HepG2 (cell line): ENCODE measurements around the gene ZNF428. TPM values are rescaled to one million over a fixed set of nuclear protein-coding genes. Genes with fewer than 3 reads are reported as not detected.
A peak's percentile ranks its signal among the peaks of the same experiment; 100 is the strongest.

ENCODE experiments used
- EEA1 ChIP-seq: sonication (generic); formaldehyde crosslinking; IDR thresholded peaks from 2 replicates; pipeline ENCODE4 v1.5.1; 2020; ENCODE audit warnings: mild to moderate bottlenecking, missing genetic modification reagents, borderline replicate concordance
- HCFC1 ChIP-seq: fragments of 150-350 bp; IDR thresholded peaks from 2 replicates; pipeline ENCODE4 v1.6.1; 2014; ENCODE audit warnings: low read depth, low read length
- ISX ChIP-seq: sonication (generic); formaldehyde crosslinking; conservative IDR thresholded peaks from 2 replicates; pipeline ENCODE4 v1.5.0; 2020; ENCODE audit warnings: missing genetic modification reagents
- MATR3 ChIP-seq: sonication (generic); formaldehyde crosslinking; IDR thresholded peaks from 2 replicates; pipeline ENCODE4 v1.4.0; 2020; ENCODE audit warnings: missing genetic modification reagents
- NR2C2 ChIP-seq: sonication (generic); formaldehyde crosslinking; IDR thresholded peaks from 2 replicates; pipeline ENCODE4 v1.4.0; 2020; ENCODE audit warnings: missing genetic modification reagents, mild to moderate bottlenecking, moderate library complexity, borderline replicate concordance
- PHF21A ChIP-seq: sonication (generic); formaldehyde crosslinking; IDR thresholded peaks from 2 replicates; pipeline ENCODE4 v1.5.0; 2020; ENCODE audit warnings: mild to moderate bottlenecking, missing genetic modification reagents
- PTBP1 ChIP-seq: fragments of 200-400 bp; formaldehyde crosslinking; IDR thresholded peaks from 2 replicates; pipeline ENCODE4 v1.6.1; 2018; ENCODE audit warnings: low read length, low read depth; ENCODE audit not compliant: poor library complexity, severe bottlenecking
- SIN3A ChIP-seq: IDR thresholded peaks from 2 replicates; pipeline ENCODE4 v1.6.1; 2011; ENCODE audit warnings: low read depth, mild to moderate bottlenecking, control low read depth, low read length, borderline replicate concordance
- SKI ChIP-seq: fragments of 450-650 bp; IDR thresholded peaks from one replicate; pipeline ENCODE4 v1.6.1; 2018; ENCODE audit warnings: mild to moderate bottlenecking; ENCODE audit not compliant: partially characterized antibody
- SOX13 ChIP-seq, 3 experiments: fragments of 450-650 bp in 1 of 3; sonication (generic) in 1 of 3; formaldehyde crosslinking in 1 of 3; IDR thresholded peaks in 2 of 3; conservative IDR thresholded peaks in 1 of 3; 2 replicates each; pipeline versions ENCODE4 v1.5.0 to v1.6.1; 2016 to 2020; ENCODE audit warnings: antibody characterized with exemption in 1 of 3, mild to moderate bottlenecking in 1 of 3, missing compliant biosample characterization in 1 of 3, missing genetic modification reagents in 1 of 3, moderate library complexity in 1 of 3
- TBL1XR1 ChIP-seq: fragments of 150-350 bp; IDR thresholded peaks from 2 replicates; pipeline ENCODE4 v1.6.1; 2014; ENCODE audit warnings: borderline replicate concordance, low read length; ENCODE audit not compliant: partially characterized antibody
- TRIM24 ChIP-seq: sonication (generic); formaldehyde crosslinking; IDR thresholded peaks from 2 replicates; pipeline ENCODE4 v1.8.0; 2022; ENCODE audit warnings: mild to moderate bottlenecking, missing genetic modification reagents
- ZNF138 ChIP-seq: sonication (generic); formaldehyde crosslinking; IDR thresholded peaks from 2 replicates; pipeline ENCODE4 v1.5.0; 2020; ENCODE audit warnings: mild to moderate bottlenecking, low read depth, missing genetic modification reagents
- ZNF296 ChIP-seq: sonication (generic); formaldehyde crosslinking; conservative IDR thresholded peaks from 2 replicates; pipeline ENCODE4 v1.5.0; 2020; ENCODE audit warnings: mild to moderate bottlenecking, missing genetic modification reagents
- ZNF614 ChIP-seq: IDR thresholded peaks from 2 replicates; pipeline ENCODE4 v1.6.1; 2018; ENCODE audit warnings: missing biosample characterization, missing genetic modification reagents, inconsistent platforms, borderline replicate concordance
- polyA plus RNA-seq, 8 experiments: library from polyadenylated mRNA; depleted of rRNA in 3 of 8; stranded (reverse) in 7 of 8; unstranded in 1 of 8; fragments of >200 nt; fragmentation: Illumina TruSeq in 4 of 8; extraction: Trizol in 4 of 8; gene quantifications; 2 replicates each; pipeline versions ENCODE4 v1.2.1 to v1.2.3, GENCODE V29; 2011 to 2016; ENCODE audit warnings: low read depth in 4 of 8, missing spikeins in 1 of 8, mixed read lengths in 1 of 8; ENCODE audit not compliant: insufficient read depth in 1 of 8
- total RNA-seq, 5 experiments: library from RNA; depleted of rRNA; stranded (reverse); fragments of >200 nt; fragmentation: Illumina TruSeq; extraction: Trizol; gene quantifications; 2 replicates each; pipeline ENCODE4 v1.2.3, GENCODE V29; 2016; ENCODE audit warnings: low read depth in 1 of 5
- TF ChIP-seq, protein P1 (sequence below): sonication (generic); formaldehyde crosslinking; conservative IDR thresholded peaks from 2 replicates; pipeline ENCODE4 v1.8.0; 2022; ENCODE audit warnings: mild to moderate bottlenecking, moderate library complexity, missing genetic modification reagents
- TF ChIP-seq, protein P2 (sequence below): sonication (generic); formaldehyde crosslinking; IDR thresholded peaks from 2 replicates; pipeline ENCODE4 v1.4.0; 2020; ENCODE audit warnings: mild to moderate bottlenecking, missing genetic modification reagents
- TF ChIP-seq, protein P3 (sequence below): sonication (generic); formaldehyde crosslinking; IDR thresholded peaks from 2 replicates; pipeline ENCODE4 v1.4.0; 2020; ENCODE audit warnings: missing genetic modification reagents, low read depth, mild to moderate bottlenecking, borderline replicate concordance
- TF ChIP-seq, protein P4 (sequence below): sonication (generic); formaldehyde crosslinking; conservative IDR thresholded peaks from 2 replicates; pipeline ENCODE4 v1.8.0; 2022; ENCODE audit warnings: missing genetic modification reagents
- TF ChIP-seq, protein P5 (sequence below): sonication (generic); formaldehyde crosslinking; IDR thresholded peaks from 2 replicates; pipeline ENCODE4 v1.4.0; 2020; ENCODE audit warnings: mild to moderate bottlenecking, missing genetic modification reagents

Gene ZNF428
- total and polyA plus RNA-seq, 2 of the 13 experiments (the other 11 are each of a cell fraction or from before 2014, with no cell fraction given) = 10.4 to 26.9 TPM

DNA sequence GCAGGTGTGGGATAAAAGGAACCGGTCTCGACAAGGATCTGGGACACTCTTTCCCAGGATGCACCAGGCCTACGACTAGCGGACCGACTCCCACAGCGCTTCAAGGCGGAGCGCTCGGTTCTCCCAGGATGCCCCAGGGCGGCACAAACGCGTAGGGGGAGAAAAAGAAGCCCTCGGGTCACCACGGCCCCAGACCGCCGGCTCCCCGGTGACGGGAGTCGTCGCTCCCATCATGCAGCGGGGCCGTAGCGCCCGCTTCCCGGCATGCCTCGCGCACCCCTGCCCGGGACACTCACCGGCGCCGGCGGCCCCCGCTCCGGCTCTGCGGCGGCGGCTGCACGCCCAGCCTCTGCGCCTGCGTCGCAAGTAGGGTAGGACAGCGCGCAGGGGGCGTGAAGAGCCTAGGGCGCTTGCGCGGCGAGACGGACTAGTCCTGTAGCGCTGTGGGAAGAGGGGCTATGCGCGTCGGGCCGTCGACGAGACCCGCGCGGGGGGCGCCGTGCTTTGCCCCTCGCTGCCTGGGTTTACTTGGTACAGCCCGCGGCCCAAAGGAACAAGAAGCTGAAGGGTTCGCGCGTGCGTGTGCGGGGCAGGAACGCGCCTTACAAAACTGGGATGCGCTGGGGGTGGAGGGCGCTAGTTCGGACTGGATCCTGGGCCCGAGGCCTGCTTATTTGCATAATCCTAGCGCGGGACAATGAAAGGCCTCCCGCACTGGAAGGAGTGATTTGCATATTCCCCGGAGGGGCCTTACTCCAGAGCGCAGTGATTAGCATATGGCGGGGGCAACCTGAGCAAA is at the start of gene ZNF428 (continued):
- TF ChIP-seq, protein P1, sequence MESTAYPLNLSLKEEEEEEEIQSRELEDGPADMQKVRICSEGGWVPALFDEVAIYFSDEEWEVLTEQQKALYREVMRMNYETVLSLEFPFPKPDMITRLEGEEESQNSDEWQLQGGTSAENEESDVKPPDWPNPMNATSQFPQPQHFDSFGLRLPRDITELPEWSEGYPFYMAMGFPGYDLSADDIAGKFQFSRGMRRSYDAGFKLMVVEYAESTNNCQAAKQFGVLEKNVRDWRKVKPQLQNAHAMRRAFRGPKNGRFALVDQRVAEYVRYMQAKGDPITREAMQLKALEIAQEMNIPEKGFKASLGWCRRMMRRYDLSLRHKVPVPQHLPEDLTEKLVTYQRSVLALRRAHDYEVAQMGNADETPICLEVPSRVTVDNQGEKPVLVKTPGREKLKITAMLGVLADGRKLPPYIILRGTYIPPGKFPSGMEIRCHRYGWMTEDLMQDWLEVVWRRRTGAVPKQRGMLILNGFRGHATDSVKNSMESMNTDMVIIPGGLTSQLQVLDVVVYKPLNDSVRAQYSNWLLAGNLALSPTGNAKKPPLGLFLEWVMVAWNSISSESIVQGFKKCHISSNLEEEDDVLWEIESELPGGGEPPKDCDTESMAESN (CRISPR knock-in tag) = peak; percentile 90
- peak; percentile 65; the same call in 1 of the 2 replicates for TF ChIP-seq ZNF614
- no peak for TF ChIP-seq MATR3 (CRISPR knock-in tag)
- TF ChIP-seq, protein P2, sequence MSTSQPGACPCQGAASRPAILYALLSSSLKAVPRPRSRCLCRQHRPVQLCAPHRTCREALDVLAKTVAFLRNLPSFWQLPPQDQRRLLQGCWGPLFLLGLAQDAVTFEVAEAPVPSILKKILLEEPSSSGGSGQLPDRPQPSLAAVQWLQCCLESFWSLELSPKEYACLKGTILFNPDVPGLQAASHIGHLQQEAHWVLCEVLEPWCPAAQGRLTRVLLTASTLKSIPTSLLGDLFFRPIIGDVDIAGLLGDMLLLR (CRISPR knock-in tag) = peak; percentile 82; the same call in 1 of the 2 replicates
- TF ChIP-seq, protein P3, sequence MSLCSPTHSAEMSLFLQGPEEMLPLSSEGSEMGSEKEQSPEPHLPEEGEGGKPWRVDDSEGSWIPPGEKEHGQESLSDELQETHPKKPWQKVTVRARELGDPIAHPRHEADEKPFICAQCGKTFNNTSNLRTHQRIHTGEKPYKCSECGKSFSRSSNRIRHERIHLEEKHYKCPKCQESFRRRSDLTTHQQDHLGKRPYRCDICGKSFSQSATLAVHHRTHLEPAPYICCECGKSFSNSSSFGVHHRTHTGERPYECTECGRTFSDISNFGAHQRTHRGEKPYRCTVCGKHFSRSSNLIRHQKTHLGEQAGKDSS = 0 out of 2 replicates have a peak, but pooled peaks have one; percentile 14
- TF ChIP-seq SOX13 (IDR thresholded peaks at IDR 0.05) = no peak; the same call in 1 of the 2 replicates
- TF ChIP-seq SOX13 (CRISPR knock-in tag; conservative IDR thresholded peaks at IDR 0.05 in 1 of 2, IDR thresholded peaks at IDR 0.05 in 1 of 2) = no peak; a peak in 1 of 4 replicates
- TF ChIP-seq ZNF296 = 0 out of 2 replicates have a peak, but pooled peaks have one; percentile 45
- TF ChIP-seq SKI = peak; percentile 58
- TF ChIP-seq PHF21A (CRISPR knock-in tag) = peak; percentile 94
- TF ChIP-seq PTBP1 = peak; percentile 63
- TF ChIP-seq NR2C2 (CRISPR knock-in tag) = peak; percentile 69; the same call in 1 of the 2 replicates
- no peak for TF ChIP-seq TRIM24 (CRISPR knock-in tag)
- TF ChIP-seq ZNF138 = peak; percentile 88
- no peak for TF ChIP-seq TBL1XR1
- TF ChIP-seq ISX (CRISPR knock-in tag) = peak; percentile 55; the same call in 1 of the 2 replicates
- TF ChIP-seq, protein P4, sequence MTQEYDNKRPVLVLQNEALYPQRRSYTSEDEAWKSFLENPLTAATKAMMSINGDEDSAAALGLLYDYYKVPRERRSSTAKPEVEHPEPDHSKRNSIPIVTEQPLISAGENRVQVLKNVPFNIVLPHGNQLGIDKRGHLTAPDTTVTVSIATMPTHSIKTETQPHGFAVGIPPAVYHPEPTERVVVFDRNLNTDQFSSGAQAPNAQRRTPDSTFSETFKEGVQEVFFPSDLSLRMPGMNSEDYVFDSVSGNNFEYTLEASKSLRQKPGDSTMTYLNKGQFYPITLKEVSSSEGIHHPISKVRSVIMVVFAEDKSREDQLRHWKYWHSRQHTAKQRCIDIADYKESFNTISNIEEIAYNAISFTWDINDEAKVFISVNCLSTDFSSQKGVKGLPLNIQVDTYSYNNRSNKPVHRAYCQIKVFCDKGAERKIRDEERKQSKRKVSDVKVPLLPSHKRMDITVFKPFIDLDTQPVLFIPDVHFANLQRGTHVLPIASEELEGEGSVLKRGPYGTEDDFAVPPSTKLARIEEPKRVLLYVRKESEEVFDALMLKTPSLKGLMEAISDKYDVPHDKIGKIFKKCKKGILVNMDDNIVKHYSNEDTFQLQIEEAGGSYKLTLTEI (CRISPR knock-in tag) = no peak
- peak; percentile 35; the same call in 1 of the 2 replicates for TF ChIP-seq SIN3A
- 0 out of 2 replicates have a peak, but pooled peaks have one; percentile 29 for TF ChIP-seq EEA1 (CRISPR knock-in tag)
- TF ChIP-seq HCFC1 = no peak; the same call in 1 of the 2 replicates
- TF ChIP-seq, protein P5, sequence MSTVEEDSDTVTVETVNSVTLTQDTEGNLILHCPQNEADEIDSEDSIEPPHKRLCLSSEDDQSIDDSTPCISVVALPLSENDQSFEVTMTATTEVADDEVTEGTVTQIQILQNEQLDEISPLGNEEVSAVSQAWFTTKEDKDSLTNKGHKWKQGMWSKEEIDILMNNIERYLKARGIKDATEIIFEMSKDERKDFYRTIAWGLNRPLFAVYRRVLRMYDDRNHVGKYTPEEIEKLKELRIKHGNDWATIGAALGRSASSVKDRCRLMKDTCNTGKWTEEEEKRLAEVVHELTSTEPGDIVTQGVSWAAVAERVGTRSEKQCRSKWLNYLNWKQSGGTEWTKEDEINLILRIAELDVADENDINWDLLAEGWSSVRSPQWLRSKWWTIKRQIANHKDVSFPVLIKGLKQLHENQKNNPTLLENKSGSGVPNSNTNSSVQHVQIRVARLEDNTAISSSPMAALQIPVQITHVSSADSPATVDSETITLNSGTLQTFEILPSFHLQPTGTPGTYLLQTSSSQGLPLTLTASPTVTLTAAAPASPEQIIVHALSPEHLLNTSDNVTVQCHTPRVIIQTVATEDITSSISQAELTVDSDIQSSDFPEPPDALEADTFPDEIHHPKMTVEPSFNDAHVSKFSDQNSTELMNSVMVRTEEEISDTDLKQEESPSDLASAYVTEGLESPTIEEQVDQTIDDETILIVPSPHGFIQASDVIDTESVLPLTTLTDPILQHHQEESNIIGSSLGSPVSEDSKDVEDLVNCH (CRISPR knock-in tag) = no peak
